Trophoblast cell (in vitro differentiated cells and primary cell): ENCODE results near the gene ARHGAP5.

Source experiments
- DNase-seq, 2 donors: peaks; one replicate each; pipeline ENCODE4 v3.0.0-alpha.2; 2016
- H2AFZ ChIP-seq: 2 replicates; pipeline ENCODE4 v1.6.1; 2013; ENCODE audit warnings: low read length, moderate library complexity, mild to moderate bottlenecking; ENCODE audit not compliant: insufficient read depth, poor library complexity
- H2AK5ac ChIP-seq: 2 replicates; pipeline ENCODE4 v1.6.1; 2013; ENCODE audit warnings: mild to moderate bottlenecking, low read length
- H2BK120ac ChIP-seq: 2 replicates; pipeline ENCODE4 v1.6.1; 2013; ENCODE audit warnings: low read length, mild to moderate bottlenecking, moderate library complexity; ENCODE audit not compliant: insufficient read depth, poor library complexity
- H2BK12ac ChIP-seq: 2 replicates; pipeline ENCODE4 v1.6.1; 2013; ENCODE audit warnings: mild to moderate bottlenecking, low read length, moderate library complexity
- H2BK5ac ChIP-seq: 2 replicates; pipeline ENCODE4 v1.6.1; 2013; ENCODE audit warnings: low read length, low read depth, moderate library complexity, mild to moderate bottlenecking; ENCODE audit not compliant: poor library complexity
- H3K14ac ChIP-seq: 2 replicates; pipeline ENCODE4 v1.6.1; 2013; ENCODE audit warnings: mild to moderate bottlenecking, low read length
- H3K18ac ChIP-seq: 2 replicates; pipeline ENCODE4 v1.6.1; 2013; ENCODE audit warnings: mild to moderate bottlenecking, low read length
- H3K23ac ChIP-seq: 2 replicates; pipeline ENCODE4 v1.6.1; 2013; ENCODE audit warnings: low read length
- H3K27ac ChIP-seq: 2 replicates; pipeline ENCODE4 v1.5.1; 2013; ENCODE audit warnings: low read depth, mild to moderate bottlenecking, inconsistent platforms, low read length, moderate library complexity
- H3K27me3 ChIP-seq: 2 replicates; pipeline ENCODE4 v1.6.1; 2013; ENCODE audit warnings: inconsistent platforms, mild to moderate bottlenecking, low read length, moderate library complexity; ENCODE audit not compliant: insufficient read depth
- H3K36me3 ChIP-seq, 2 experiments: 1 replicate in 1 of 2; 2 replicates in 1 of 2; pipeline ENCODE4 v1.6.1; 2013; ENCODE audit warnings: low read length in 2 of 2, mild to moderate bottlenecking in 2 of 2, moderate library complexity in 1 of 2; ENCODE audit not compliant: insufficient read depth in 2 of 2, control insufficient read depth in 1 of 2
- H3K4ac ChIP-seq: 2 replicates; pipeline ENCODE4 v1.6.1; 2013; ENCODE audit warnings: low read depth, mild to moderate bottlenecking, low read length, moderate library complexity
- H3K4me1 ChIP-seq, 2 experiments: 1 replicate in 1 of 2; 2 replicates in 1 of 2; pipeline ENCODE4 v1.6.1; 2013; ENCODE audit warnings: low read length in 2 of 2, mild to moderate bottlenecking in 2 of 2, moderate library complexity in 1 of 2; ENCODE audit not compliant: insufficient read depth in 2 of 2, control insufficient read depth in 1 of 2
- H3K4me2 ChIP-seq: 2 replicates; pipeline ENCODE4 v1.6.1; 2013; ENCODE audit warnings: inconsistent platforms, mild to moderate bottlenecking, low read length, moderate library complexity
- H3K4me3 ChIP-seq: 2 replicates; pipeline ENCODE4 v1.5.1; 2013; ENCODE audit warnings: mild to moderate bottlenecking, low read depth, low read length, inconsistent platforms
- H3K79me1 ChIP-seq: one replicate; pipeline ENCODE4 v1.6.1; 2013; ENCODE audit warnings: low read length
- H3K79me2 ChIP-seq: 2 replicates; pipeline ENCODE4 v1.6.1; 2013; ENCODE audit warnings: low read length, mild to moderate bottlenecking; ENCODE audit not compliant: control insufficient read depth, insufficient read depth, poor library complexity
- H3K9ac ChIP-seq: 2 replicates; pipeline ENCODE4 v1.6.1; 2013; ENCODE audit warnings: mild to moderate bottlenecking, low read length
- H3K9me3 ChIP-seq: 2 replicates; pipeline ENCODE4 v1.6.1; 2013; ENCODE audit warnings: low read depth, mild to moderate bottlenecking, control low read depth, inconsistent platforms, low read length; ENCODE audit not compliant: insufficient read depth
- H4K12ac ChIP-seq: 2 replicates; pipeline ENCODE4 v1.6.1; 2013; ENCODE audit warnings: low read depth, mild to moderate bottlenecking, low read length, moderate library complexity
- H4K8ac ChIP-seq: 2 replicates; pipeline ENCODE4 v1.6.1; 2013; ENCODE audit warnings: low read depth, mild to moderate bottlenecking, low read length, moderate library complexity
- H4K91ac ChIP-seq: one replicate; pipeline ENCODE4 v1.6.1; 2013; ENCODE audit warnings: low read depth, mild to moderate bottlenecking, low read length, moderate library complexity
- WGBS: extraction: QIAGEN DNeasy Blood & Tissue Kit; methylation state at CpG from one replicate; pipeline ENCODE4 v1.1.7; 2013; ENCODE audit warnings: missing lambda C conversion rate; ENCODE audit not compliant: insufficient read length, insufficient coverage; ENCODE audit errors: extremely low coverage; 5-methylcytosine and 5-hydroxymethylcytosine counted together

ARHGAP5 gene

GRCh38 chr14:32039401-32040030 lies 37.6 kb upstream of the ARHGAP5 start:
- Histone ChIP-seq H2AFZ (no peak overlapping the region), H2BK5ac (no peak overlapping the region), H3K14ac (no peak overlapping the region), H4K91ac (no peak overlapping the region), H3K79me1 (no peaks in the 10 kb centered on the region), H4K8ac (no peak overlapping the region), H2AK5ac (no peak overlapping the region), H3K23ac (no peak overlapping the region), H2BK120ac (no peak overlapping the region), H3K36me3 (no peaks in the 10 kb centered on the region), H3K18ac (no peak overlapping the region), H3K27me3 (no peaks in the 10 kb centered on the region), H4K12ac (no peak overlapping the region), H3K4ac (no peak overlapping the region), H3K9ac (no peak overlapping the region), H3K27ac (no peak overlapping the region), H3K4me2 (no peak overlapping the region), H2BK12ac (no peak overlapping the region), H3K79me2 (no peaks in the 10 kb centered on the region), H3K4me1 (no peaks in the 10 kb centered on the region), H3K4me3 (no peak overlapping the region), H3K9me3 (no peaks in the 10 kb centered on the region)
- DNase-seq, result no peak
- no CpG with 5 or more reads among the region's 7 CpGs for WGBS

GRCh38 chr14:32043624-32044023 lies 33.5 kb upstream of the ARHGAP5 start:
- no CpG with 5 or more reads among the region's 4 CpGs for WGBS
- Histone ChIP-seq H2AFZ (no peak overlapping the region), H2AK5ac (no peak overlapping the region), H3K18ac (no peak overlapping the region), H4K8ac (no peak overlapping the region), H3K27me3 (no peaks in the 10 kb centered on the region), H3K4me2 (no peak overlapping the region), H2BK12ac (no peak overlapping the region), H3K9me3 (no peaks in the 10 kb centered on the region), H3K27ac (no peak overlapping the region), H3K4ac (no peak overlapping the region), H2BK120ac (no peak overlapping the region), H3K79me2 (no peaks in the 10 kb centered on the region), H3K79me1 (no peaks in the 10 kb centered on the region), H3K14ac (no peak overlapping the region), H3K23ac (no peak overlapping the region), H4K91ac (no peak overlapping the region), H3K4me1 (no peaks in the 10 kb centered on the region), H3K4me3 (no peak overlapping the region), H4K12ac (no peak overlapping the region), H3K9ac (no peak overlapping the region), H2BK5ac (no peak overlapping the region), H3K36me3 (no peaks in the 10 kb centered on the region)
- no peak for DNase-seq

- Histone ChIP-seq H3K23ac (no peak overlapping the region), H3K4me2 (no peak overlapping the region), H3K27me3 (no peaks in the 10 kb centered on the region), H2BK5ac (no peak overlapping the region), H3K9ac (no peak overlapping the region), H3K9me3 (no peaks in the 10 kb centered on the region), H3K36me3 (no peaks in the 10 kb centered on the region), H3K4me3 (no peak overlapping the region), H3K4me1 (no peaks in the 10 kb centered on the region), H2AFZ (no peak overlapping the region), H3K14ac (no peak overlapping the region), H4K8ac (no peak overlapping the region), H2BK12ac (no peak overlapping the region), H3K27ac (no peak overlapping the region), H3K79me2 (no peaks in the 10 kb centered on the region), H3K79me1 (no peaks in the 10 kb centered on the region), H2AK5ac (no peak overlapping the region), H4K91ac (no peak overlapping the region), H3K18ac (no peak overlapping the region), H2BK120ac (no peak overlapping the region), H4K12ac (no peak overlapping the region), H3K4ac (no peak overlapping the region)
- no peak for DNase-seq
- WGBS, result no CpG with 5 or more reads among the region's 4 CpGs
These were observed 32.6 kb upstream of the ARHGAP5 start for GRCh38 chr14:32044454-32044853.

GRCh38 chr14:32047791-32048190 lies 29.3 kb upstream of the ARHGAP5 start:
- Histone ChIP-seq H2BK120ac (no peak overlapping the region), H3K27me3 (no peaks in the 10 kb centered on the region), H2BK12ac (no peak overlapping the region), H3K4ac (no peak overlapping the region), H2AFZ (no peak overlapping the region), H3K79me1 (no peaks in the 10 kb centered on the region), H3K18ac (no peak overlapping the region), H2BK5ac (no peak overlapping the region), H3K79me2 (no peaks in the 10 kb centered on the region), H3K9ac (no peak overlapping the region), H3K23ac (no peak overlapping the region), H3K4me2 (no peak overlapping the region), H3K14ac (no peak overlapping the region), H2AK5ac (no peak overlapping the region), H3K9me3 (no peaks in the 10 kb centered on the region), H3K36me3 (no peaks in the 10 kb centered on the region), H4K12ac (no peak overlapping the region), H4K91ac (no peak overlapping the region), H3K4me3 (no peak overlapping the region), H3K4me1 (no peaks in the 10 kb centered on the region), H3K27ac (no peak overlapping the region), H4K8ac (no peak overlapping the region)
- no peak for DNase-seq
- no CpG with 5 or more reads among the region's 2 CpGs for WGBS
